GM23338 (cell line): ENCODE data around the gene EMD. TPM values are rescaled to one million over a fixed set of nuclear protein-coding genes. Genes with fewer than 3 reads are reported as not detected.

Source experiments
- ATAC-seq: fragments of 200-7000 bp; cut with Tn5 transposase; 3 replicates; pipeline ENCODE4 v1.9.1; 2020
- DNase-seq: peaks from one replicate; pipeline ENCODE4 v3.0.0-alpha.2; 2015; ENCODE audit warnings: low spot score
- H2AFZ ChIP-seq: fragments of 200-600 bp; sonication (generic); 2 replicates; pipeline ENCODE4 v1.8.0; 2016; ENCODE audit warnings: antibody characterized with exemption, mild to moderate bottlenecking, moderate library complexity
- H3F3A ChIP-seq: fragments of 200-600 bp; sonication (generic); replicated peaks from 2 replicates; pipeline ENCODE4 v1.8.0; 2017; ENCODE audit warnings: antibody characterized with exemption, mixed run types, low read depth
- H3K27ac ChIP-seq: fragments of 200-600 bp; sonication (generic); 2 replicates; pipeline ENCODE4 v1.6.1; 2016; ENCODE audit warnings: low read depth
- H3K27me3 ChIP-seq: fragments of 200-600 bp; sonication (generic); 2 replicates; pipeline ENCODE4 v1.8.0; 2016; ENCODE audit warnings: mild to moderate bottlenecking, mixed run types, moderate library complexity; ENCODE audit not compliant: insufficient read depth
- H3K36me3 ChIP-seq: fragments of 200-600 bp; sonication (generic); 2 replicates; pipeline ENCODE4 v1.8.0; 2016; ENCODE audit warnings: mild to moderate bottlenecking; ENCODE audit not compliant: insufficient read depth
- H3K4me1 ChIP-seq: fragments of 200-600 bp; sonication (generic); 2 replicates; pipeline ENCODE4 v1.8.0; 2016; ENCODE audit warnings: mild to moderate bottlenecking, moderate library complexity; ENCODE audit not compliant: insufficient read depth
- H3K4me2 ChIP-seq: fragments of 200-600 bp; sonication (generic); 2 replicates; pipeline ENCODE4 v1.7.1; 2017; ENCODE audit warnings: mixed run types
- H3K4me3 ChIP-seq: fragments of 200-600 bp; sonication (generic); 2 replicates; pipeline ENCODE4 v1.6.1; 2016; ENCODE audit warnings: mixed run types
- H3K79me2 ChIP-seq: fragments of 200-600 bp; sonication (generic); replicated peaks from 2 replicates; pipeline ENCODE4 v1.8.0; 2017; ENCODE audit warnings: mild to moderate bottlenecking; ENCODE audit not compliant: insufficient read depth
- H3K9me2 ChIP-seq: fragments of 200-600 bp; sonication (generic); 2 replicates; pipeline ENCODE4 v1.8.0; 2017; ENCODE audit not compliant: insufficient read depth
- H4K20me1 ChIP-seq: fragments of 200-600 bp; sonication (generic); replicated peaks from 2 replicates; pipeline ENCODE4 v1.8.0; 2017; ENCODE audit warnings: mild to moderate bottlenecking; ENCODE audit not compliant: insufficient read depth
- H3K27ac Mint-ChIP-seq: 2 replicates; pipeline ENCODE4 v1.8.0; 2020; ENCODE audit warnings: inconsistent platforms, mild to moderate bottlenecking, moderate library complexity, mixed read lengths
- H3K27me3 Mint-ChIP-seq: 3 replicates; pipeline ENCODE4 v1.8.0; 2022; ENCODE audit warnings: low read depth, mild to moderate bottlenecking, moderate library complexity, mixed read lengths, inconsistent platforms; ENCODE audit not compliant: insufficient read depth, poor library complexity
- H3K36me3 Mint-ChIP-seq: 3 replicates; pipeline ENCODE4 v1.8.0; 2021; ENCODE audit warnings: low read depth, mild to moderate bottlenecking, inconsistent platforms, moderate library complexity, mixed read lengths
- H3K4me1 Mint-ChIP-seq: 3 replicates; pipeline ENCODE4 v1.8.0; 2020; ENCODE audit warnings: mild to moderate bottlenecking, inconsistent platforms, mixed read lengths
- H3K4me3 Mint-ChIP-seq: 3 replicates; pipeline ENCODE4 v1.8.0; 2021; ENCODE audit warnings: moderate library complexity, mild to moderate bottlenecking, inconsistent platforms, mixed read lengths
- H3K9me3 Mint-ChIP-seq: 3 replicates; pipeline ENCODE4 v1.8.0; 2020; ENCODE audit warnings: moderate library complexity, mild to moderate bottlenecking, inconsistent platforms, mixed read lengths
- CREB1 ChIP-seq: fragments of 250-450 bp; sonication (Bioruptor Pico); IDR thresholded peaks from 2 replicates; pipeline ENCODE4 v1.5.0; 2020; ENCODE audit warnings: low read depth, mild to moderate bottlenecking, moderate library complexity
- CTCF ChIP-seq, 2 experiments: fragments of 200-600 bp in 1 of 2; sonication (generic) in 1 of 2; conservative IDR thresholded peaks; 2 replicates each; pipeline versions ENCODE4 v1.5.1 to v1.6.1; 2016 to 2017; ENCODE audit warnings: antibody characterized with exemption in 2 of 2, low read depth in 2 of 2, mild to moderate bottlenecking in 2 of 2, moderate library complexity in 1 of 2
- ETS1 ChIP-seq: IDR thresholded peaks from 2 replicates; pipeline ENCODE4 v1.6.1; 2016; ENCODE audit warnings: antibody characterized with exemption
- EZH2 ChIP-seq: fragments of 200-600 bp; sonication (generic); IDR thresholded peaks from one replicate; pipeline ENCODE4 v1.8.0; 2017; ENCODE audit warnings: antibody characterized with exemption, mild to moderate bottlenecking, low read depth; ENCODE audit not compliant: unreplicated experiment
- EZH2phosphoT487 ChIP-seq: fragments of 200-600 bp; sonication (generic); IDR thresholded peaks from one replicate; pipeline ENCODE4 v1.8.1; 2018; ENCODE audit warnings: antibody characterized with exemption; ENCODE audit not compliant: unreplicated experiment
- JUNB ChIP-seq: IDR thresholded peaks from one replicate; pipeline ENCODE4 v1.6.1; 2016; ENCODE audit warnings: antibody characterized with exemption; ENCODE audit not compliant: unreplicated experiment
- NANOG ChIP-seq: IDR thresholded peaks from 2 replicates; pipeline ENCODE4 v1.6.1; 2016; ENCODE audit warnings: antibody characterized with exemption, borderline replicate concordance
- POLR2AphosphoS5 ChIP-seq: IDR thresholded peaks from 2 replicates; pipeline ENCODE4 v1.6.1; 2016; ENCODE audit warnings: antibody characterized with exemption, low read depth
- REST ChIP-seq: IDR thresholded peaks from one replicate; pipeline ENCODE4 v1.6.1; 2018; ENCODE audit warnings: antibody characterized with exemption; ENCODE audit not compliant: unreplicated experiment
- STAT1 ChIP-seq: IDR thresholded peaks from one replicate; pipeline ENCODE4 v1.6.1; 2016; ENCODE audit warnings: antibody characterized with exemption; ENCODE audit not compliant: unreplicated experiment
- ZNF114 ChIP-seq: fragments of 250-450 bp; sonication (Bioruptor Pico); IDR thresholded peaks from 2 replicates; pipeline ENCODE4 v1.5.0; 2020; ENCODE audit warnings: mild to moderate bottlenecking, moderate library complexity
- ZNF331 ChIP-seq: fragments of 250-450 bp; sonication (Bioruptor Pico); IDR thresholded peaks from 2 replicates; pipeline ENCODE4 v1.5.0; 2020; ENCODE audit warnings: low read depth, mild to moderate bottlenecking, moderate library complexity
- ZNF462 ChIP-seq: fragments of 250-450 bp; sonication (Bioruptor Pico); IDR thresholded peaks from 2 replicates; pipeline ENCODE4 v1.5.0; 2020; ENCODE audit warnings: mild to moderate bottlenecking, moderate library complexity
- polyA plus RNA-seq: library from polyadenylated mRNA; unstranded; fragments of >200 nt; fragmentation: Nextera tagmentation; extraction: Ambion mirVana; gene quantifications from 2 replicates; pipeline ENCODE4 v1.2.1, GENCODE V29; 2016
- total RNA-seq: library from RNA; depleted of rRNA; stranded (reverse); fragments of >200 nt; shearing (Covaris generic); gene quantifications from 2 replicates; pipeline ENCODE4 v1.2.3, GENCODE V29; 2014

Gene EMD
- total and polyA plus RNA-seq, 2 experiments from 2014 or later, result 74.2 to 78.6 TPM

GRCh38 chrX:154351183-154352011, 27.7 kb upstream of the EMD start:
- no peak overlapping the region for H3K4me2 ChIP-seq
- ATAC-seq (no peak), DNase-seq (no peak)
- Mint-ChIP-seq H3K27me3 (peaks cover 8% of the 10 kb centered on the region), H3K36me3 (peaks cover 65% of the 10 kb centered on the region), H3K4me3 (no peak overlapping the region), H3K4me1 (peaks cover 5% of the 10 kb centered on the region; the same call in 2 of the 3 replicates), H3K27ac (no peak overlapping the region), H3K9me3 (no peaks in the 10 kb centered on the region; the same call in 2 of the 3 replicates)
- no peak for TF ChIP-seq EZH2phosphoT487
- no peak for TF ChIP-seq ZNF462 (CRISPR knock-in tag)
- TF ChIP-seq CTCF (conservative IDR thresholded peaks at IDR 0.05; ENCODE audit: low read depth in 2 of 2), result no peak
- no peak for TF ChIP-seq EZH2
- no peak for TF ChIP-seq POLR2AphosphoS5
- no peak for TF ChIP-seq STAT1
- no peak for TF ChIP-seq ZNF331 (CRISPR knock-in tag)
- TF ChIP-seq CREB1, result no peak
- TF ChIP-seq REST, result no peak
- TF ChIP-seq ETS1, result no peak
- no peak for TF ChIP-seq ZNF114
- TF ChIP-seq NANOG, result no peak
- no peak for TF ChIP-seq JUNB
- H3K36me3 ChIP-seq, result peaks cover 14% of the 10 kb centered on the region
- H3K4me3 ChIP-seq, result no peak overlapping the region
- no peak overlapping the region for H2AFZ ChIP-seq
- no peaks in the 10 kb centered on the region for H3K27me3 ChIP-seq
- no peaks in the 10 kb centered on the region for H3K9me2 ChIP-seq
- H4K20me1 ChIP-seq, result no peaks in the 10 kb centered on the region
- H3F3A ChIP-seq, result peaks cover 10% of the 10 kb centered on the region
- no peaks in the 10 kb centered on the region for H3K79me2 ChIP-seq
- no peak overlapping the region for H3K27ac ChIP-seq
- H3K4me1 ChIP-seq, result no peaks in the 10 kb centered on the region
